HG03442 (cell line): ENCODE data around the gene DET1.

Source experiments
- ATAC-seq: cut with Tn5 transposase; IDR thresholded peaks from one replicate; pipeline ENCODE4 v1.9.1; 2021; ENCODE audit warnings: mild to moderate bottlenecking, moderate library complexity; ENCODE audit not compliant: unreplicated experiment

Gene DET1

DNA sequence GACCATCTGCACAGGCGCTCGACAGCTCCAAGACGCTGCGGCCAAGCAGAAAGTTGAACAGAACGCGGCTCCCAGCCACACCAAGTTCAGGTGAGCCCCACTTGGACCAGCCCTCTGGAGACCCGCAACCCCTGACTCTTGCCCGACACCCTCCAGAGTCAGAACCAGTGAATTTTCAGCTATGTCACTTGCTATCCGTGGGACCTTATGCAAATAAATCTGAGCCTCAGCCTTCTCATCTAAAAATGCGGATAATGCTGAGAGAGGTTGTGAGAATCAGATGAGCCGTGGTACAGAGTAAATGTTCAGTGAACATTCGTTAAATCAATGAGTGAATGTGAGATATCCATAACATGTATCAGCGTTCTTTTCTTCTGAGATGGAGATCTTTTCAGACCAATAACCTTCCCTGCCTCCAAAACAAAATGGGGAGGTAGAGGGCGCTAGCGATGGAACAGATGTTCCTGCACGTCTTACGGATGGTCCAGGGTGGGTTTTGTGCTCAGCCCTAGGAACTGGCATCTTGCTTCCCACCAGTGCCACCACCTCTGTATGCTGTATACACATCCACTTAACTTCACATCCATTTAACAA is 78.4 kb downstream of the DET1 start:
- no peak for ATAC-seq

DNA sequence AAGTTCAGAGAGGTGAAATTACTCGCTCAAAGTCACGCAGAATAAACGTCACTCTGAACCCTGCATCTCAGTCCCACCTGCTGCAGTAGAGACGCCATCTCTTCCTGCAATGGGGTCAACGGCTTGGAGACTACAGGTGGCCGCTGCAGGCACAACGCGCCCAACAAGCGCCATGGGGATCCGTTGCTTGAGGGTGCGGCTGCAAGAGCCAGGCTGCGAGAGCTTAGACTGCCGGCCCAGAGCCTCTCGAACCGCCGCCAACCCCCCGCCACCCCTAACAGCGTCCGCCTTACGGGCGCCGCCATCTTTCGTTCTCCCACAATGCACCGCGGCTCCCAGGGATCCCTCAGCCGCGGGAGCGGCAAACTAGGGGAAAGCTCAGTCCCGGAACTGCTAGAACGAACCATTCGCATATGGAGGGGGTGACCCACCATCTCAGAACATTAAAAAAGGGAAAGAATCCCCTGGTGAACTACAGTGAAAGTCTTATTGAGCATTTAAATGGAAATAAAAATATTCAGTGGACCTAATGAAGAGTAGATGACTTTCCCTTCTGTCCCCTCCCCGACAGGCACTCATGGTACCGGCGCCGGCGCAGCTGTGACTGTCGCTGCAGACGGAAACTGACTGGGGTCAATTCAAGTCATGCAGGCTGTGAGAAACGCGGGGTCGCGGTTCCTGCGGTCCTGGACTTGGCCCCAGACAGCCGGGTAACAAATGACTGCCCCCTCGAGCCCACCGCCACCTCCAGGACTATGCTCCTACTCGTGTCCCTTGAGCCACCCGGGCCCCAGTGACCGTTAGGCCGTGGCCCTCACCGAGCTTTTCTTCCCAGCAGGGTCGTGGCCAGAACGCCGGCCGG is 79.2 kb downstream of the DET1 start, which contains the start of the genes MRPL46 and MRPS11:
MRPL46 (minus strand) TSS at position 316 of the 862 bp plus-strand sequence; CDS start at position 305, 11 bp downstream.
MRPS11 (plus strand) TSS at position 636 of the 862 bp plus-strand sequence; CDS start at position 646, 10 bp downstream.
- ATAC-seq = peak; percentile 84

DNA sequence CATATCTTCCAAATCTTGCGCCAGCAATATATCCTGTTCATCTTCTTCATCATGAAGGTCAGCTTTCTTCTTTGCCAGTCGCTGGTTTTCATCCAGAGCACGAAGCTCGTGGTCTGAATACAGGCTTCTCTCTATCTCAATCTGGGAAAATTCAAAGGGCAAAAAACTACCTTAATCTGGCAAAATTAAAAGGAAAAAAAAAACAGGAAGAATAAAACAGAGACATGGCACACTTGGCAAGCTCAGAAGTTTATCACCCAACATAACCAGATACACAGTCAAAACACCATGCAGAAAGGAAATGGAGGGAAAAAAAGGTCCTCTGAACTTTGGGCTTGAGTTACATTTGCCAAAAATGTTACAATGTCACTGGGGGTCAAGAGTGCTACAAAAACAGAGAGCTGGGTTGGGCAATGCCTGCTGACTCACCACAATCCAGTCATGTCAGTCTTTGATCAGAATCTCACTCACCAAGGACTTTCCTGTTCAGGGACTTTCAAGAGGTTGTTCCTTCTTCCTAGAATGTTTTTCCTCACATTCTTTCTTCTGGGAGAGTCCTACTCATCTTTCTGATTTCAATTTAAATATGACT is 80.8 kb downstream of the DET1 start:
- no peak for ATAC-seq

DNA sequence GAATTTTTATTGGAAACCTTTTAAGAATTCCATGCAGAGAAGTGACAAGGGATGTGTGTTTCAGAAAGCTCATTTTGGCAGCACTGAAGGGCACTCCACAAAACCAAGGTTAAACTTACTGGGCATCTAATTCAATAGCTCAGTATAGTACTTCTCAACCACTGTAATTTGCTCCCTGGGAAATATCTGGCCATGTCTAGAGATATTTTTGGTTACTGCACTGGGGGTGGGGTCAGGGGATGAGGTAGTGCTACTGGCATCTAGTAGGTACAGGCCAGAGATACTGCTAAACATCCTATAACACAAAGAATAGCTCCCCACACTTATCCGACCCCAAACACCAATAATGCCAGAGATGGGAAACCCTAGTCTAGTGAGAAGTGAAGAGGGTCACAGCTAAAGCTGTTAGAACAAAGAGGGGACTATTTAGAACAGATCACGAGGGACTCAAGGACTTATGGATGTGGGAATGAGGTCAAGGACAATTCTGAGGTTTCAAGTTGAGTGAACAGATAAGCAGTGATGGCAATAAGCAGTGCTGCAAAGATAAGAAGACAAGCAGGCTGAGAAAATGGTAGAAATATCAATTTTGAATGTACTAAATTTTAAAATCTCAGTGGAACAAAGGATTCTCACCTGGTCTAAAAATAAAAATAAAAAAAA is 82.5 kb downstream of the DET1 start:
- no peak for ATAC-seq
